Measurements from ENCODE around the gene SLC33A1.
"Not testable (repeated sequence)": the region's sequence is repeated elsewhere in the genome, so short reads cannot be mapped to it uniquely, and the experiment has no call there.

The SLC33A1 gene

GRCh38 chr3:155861476-155862183 lies 7.4 kb upstream of the SLC33A1 start:
- DNase-seq (ENCODE audit: low spot score), result no peak

GRCh38 chr3:155860424-155860823 lies 6.2 kb upstream of the SLC33A1 start:
- DNase-seq (ENCODE audit: low spot score), result not testable (repeated sequence)

- DNase-seq (ENCODE audit: low spot score), result peak; percentile 75
Observed at GRCh38 chr3:155859859-155860258, 5.6 kb upstream of the SLC33A1 start.

DNA sequence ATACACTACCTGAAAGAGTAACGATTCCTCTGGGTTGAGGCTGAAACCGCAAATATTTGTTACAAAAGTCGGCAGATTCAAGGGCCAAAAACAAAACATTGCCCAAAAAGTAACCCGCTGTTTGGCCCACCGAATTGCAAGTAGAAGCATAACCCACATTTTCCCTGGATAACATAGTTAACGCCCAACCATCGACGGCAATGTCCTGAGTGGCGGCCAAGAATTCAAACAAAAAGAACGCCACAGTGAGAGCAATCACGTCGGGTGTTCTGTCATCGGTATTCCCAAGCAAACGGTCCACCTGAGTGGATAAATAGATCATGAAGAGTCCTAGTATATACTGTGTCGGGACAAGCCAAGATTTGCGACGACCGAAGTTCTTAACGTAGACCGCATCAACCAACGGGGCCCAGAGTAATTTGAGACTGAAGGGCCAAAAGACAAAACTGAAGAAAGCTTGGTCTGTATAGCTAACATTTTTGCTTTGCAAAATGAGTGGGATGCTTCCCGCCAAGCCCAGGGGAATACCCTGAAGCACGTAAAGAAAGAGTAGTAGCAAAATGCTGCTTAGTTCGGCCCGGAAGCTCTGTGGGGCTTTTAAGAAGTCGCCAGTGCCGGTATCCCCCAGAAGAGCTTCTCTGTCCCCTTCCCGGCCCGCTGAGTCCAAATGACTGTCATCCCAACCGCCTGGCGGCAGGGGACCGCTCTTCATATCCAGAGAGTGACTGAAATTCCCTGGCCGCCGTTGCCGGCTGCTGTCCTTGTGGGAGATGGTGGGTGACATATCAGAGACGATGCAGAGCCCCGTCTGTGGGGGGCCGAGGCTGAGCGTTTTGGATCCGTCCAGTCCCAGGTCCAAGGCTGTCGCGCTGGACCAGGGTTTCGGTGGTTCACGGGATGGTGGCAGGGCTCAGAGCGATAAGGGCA lies 750 bp downstream of the SLC33A1 start:
- peak; percentile 51 for DNase-seq (ENCODE audit: low spot score)

GRCh38 chr3:155852341-155852740 lies 1.9 kb downstream of the SLC33A1 start:
- DNase-seq (ENCODE audit: low spot score), result no peak

DNA sequence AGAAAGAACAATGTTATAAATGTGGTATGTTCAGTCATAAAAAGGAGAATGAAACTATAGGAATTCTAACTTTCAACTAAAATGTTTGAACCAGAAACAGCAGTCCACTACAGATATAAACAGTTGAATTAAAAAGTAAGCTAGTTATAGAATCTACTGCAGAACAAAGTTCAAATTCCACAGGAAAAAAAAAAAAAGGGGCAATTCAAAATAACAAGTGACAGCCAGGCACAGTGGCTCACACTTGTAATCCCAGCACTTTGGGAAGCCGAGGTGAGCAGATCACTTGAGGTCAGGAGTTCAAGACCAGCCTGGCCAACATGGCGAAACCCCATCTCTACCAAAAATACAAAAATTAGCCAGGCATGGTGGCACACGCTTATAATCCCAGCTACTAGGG lies 4.8 kb downstream of the SLC33A1 start:
- not testable (repeated sequence) for DNase-seq (ENCODE audit: low spot score)

DNA sequence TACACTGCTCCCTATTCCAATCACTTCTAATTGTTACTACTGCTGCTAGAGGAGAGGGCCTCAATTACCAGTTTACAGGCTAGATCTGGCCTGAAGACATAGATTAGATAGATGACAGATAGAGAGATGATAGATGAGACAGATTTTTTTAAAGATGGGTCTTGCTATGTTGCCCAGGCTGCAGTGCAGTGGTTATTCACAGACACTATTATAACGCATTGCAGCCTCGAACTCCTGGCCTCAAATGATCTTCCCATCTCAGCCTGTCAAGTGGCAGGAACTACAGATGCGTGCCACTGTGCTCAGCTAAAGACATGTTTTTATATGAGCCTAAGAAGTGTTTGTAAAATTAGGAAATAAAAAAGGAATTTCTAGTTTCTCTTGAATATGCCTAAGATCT lies 6.2 kb downstream of the SLC33A1 start:
- DNase-seq (ENCODE audit: low spot score), result no peak

DNA sequence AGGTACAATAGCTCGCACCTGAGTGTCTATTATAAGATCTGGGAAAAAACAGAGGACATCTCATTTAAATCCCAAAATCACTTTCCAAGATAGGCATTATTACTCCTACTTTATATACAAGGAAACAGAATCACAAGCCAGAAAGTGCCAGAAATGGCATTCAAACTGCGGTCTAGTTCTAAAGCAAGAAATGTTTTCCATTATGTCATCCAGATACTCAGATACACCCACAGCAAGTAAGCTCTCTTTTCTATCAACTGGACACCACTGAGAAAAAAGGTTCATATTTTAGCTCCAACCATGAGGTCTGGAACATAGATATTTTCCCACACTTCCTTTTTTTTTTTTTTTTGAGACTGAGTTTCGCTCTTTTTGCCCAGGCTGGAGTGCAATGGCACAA lies 8.1 kb downstream of the SLC33A1 start:
- DNase-seq (ENCODE audit: low spot score), result no peak

DNA sequence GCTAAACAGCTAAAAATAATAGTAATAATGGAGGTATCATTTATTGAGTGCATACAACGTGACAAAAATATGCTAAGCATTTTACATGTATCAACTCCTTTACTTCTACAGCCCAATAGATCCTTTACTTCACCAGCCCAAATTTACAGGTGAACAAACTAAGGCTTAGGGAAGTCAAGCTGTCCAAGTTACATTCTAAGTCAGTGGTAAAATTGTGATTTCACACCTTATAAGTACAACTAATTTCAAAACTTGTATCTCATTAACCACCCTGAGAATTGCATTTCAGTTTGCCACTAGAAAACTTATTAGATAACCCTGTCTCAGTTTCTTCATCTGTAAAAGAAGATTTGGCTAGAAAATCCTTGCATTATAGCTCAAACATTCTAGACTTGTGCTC lies 10.7 kb downstream of the SLC33A1 start:
- no peak for DNase-seq (ENCODE audit: low spot score)

- no peak for DNase-seq (ENCODE audit: low spot score)
Observed at GRCh38 chr3:155835341-155836071, 18.7 kb downstream of the SLC33A1 start.

GRCh38 chr3:155828490-155829098 lies 25.6 kb downstream of the SLC33A1 start:
- not testable (repeated sequence) for DNase-seq (ENCODE audit: low spot score)

- no peak for DNase-seq (ENCODE audit: low spot score)
Observed at GRCh38 chr3:155815030-155815545, 39.1 kb downstream of the SLC33A1 start.

DNA sequence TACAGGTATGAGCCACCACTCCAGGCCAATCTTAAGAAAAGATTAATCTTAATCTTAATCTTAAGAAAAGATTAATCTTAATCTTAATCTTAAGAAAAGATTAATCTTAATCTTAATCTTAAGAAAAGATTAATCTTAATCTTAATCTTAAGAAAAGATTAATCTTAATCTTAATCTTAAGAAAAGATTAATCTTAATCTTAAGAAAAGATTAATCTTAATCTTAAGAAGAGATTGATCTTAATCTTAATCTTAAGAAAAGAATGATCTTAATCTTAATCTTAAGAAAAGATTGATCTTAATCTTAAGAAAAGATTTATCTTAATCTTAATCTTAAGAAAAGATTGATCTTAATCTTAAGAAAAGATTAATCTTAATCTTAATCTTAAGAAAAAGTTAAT lies 41.0 kb downstream of the SLC33A1 start:
- not testable (repeated sequence) for DNase-seq (ENCODE audit: low spot score)

- DNase-seq (ENCODE audit: low spot score), result peak; percentile 40
Observed at GRCh38 chr3:155809181-155809580, 45.0 kb downstream of the SLC33A1 start.

- DNase-seq (ENCODE audit: low spot score), result no peak
Observed at GRCh38 chr3:155807823-155808222, 46.4 kb downstream of the SLC33A1 start.

DNA sequence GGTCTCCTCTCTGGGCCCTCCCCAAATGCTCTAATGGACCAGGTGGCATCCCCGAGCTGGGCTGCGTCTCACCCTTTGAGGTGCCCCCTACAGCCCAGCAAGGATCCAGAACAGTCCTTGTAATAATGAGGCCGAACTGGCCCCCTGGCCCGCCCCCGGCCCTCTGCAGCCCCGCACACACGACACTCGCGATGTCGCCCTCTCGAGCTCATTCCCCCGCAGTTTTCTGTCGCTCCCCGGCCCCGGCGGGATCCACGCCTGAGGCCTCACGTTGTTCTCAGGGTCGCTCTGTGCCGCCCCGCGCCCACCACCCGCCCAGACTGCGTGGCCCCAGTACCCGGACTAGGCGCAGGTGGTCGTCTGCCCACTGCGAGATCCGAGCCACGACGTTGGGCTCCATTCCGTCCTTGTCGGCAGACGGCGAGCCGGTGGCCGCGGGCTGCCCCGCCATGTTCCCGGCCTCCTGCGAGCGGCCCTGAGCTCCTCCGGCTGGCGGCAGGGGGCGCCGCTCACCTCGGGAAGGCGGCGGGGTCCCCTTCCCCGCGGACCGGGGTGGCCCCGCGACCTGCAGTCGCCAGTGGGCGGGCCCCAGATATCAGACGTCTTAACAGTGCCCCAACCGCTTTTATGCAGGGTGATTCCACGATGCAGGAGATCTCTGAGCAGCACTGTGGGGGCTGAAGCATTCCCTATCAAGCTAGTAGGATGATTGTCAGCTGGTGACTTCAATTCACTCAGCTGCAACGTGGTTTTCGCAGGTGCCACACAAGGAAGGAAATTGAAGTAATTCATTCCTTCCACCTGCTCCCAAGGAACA lies 48.2 kb downstream of the SLC33A1 start, which contains the start of gene C3orf33:
Gene C3orf33, minus strand, starts transcription at position 477 of the 817 bp plus-strand sequence. Its CDS starts 26 bp downstream, at position 451.
- DNase-seq (ENCODE audit: low spot score), result peak; percentile 79

GRCh38 chr3:155805204-155805801 lies 48.9 kb downstream of the SLC33A1 start:
- peak; percentile 44 for DNase-seq (ENCODE audit: low spot score)

DNA sequence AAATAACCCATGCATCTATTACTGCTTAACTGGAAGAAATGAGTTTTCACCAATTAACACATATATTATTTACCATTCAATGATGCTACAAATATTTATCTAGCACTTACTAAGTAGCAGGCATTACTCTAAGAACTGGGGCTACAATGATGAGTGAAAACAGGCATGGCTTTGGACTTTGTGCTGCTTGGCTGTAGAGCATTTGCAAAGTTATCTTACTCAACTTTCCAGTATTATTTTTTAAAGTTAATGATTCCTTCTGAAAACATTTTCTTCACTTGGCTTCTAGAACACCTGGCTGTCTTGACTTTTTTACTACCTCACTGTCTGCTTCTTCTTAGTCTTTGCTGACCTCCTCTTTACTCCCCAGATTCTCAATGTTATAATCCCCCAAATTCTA lies 49.9 kb downstream of the SLC33A1 start:
- no peak for DNase-seq (ENCODE audit: low spot score)

DNA sequence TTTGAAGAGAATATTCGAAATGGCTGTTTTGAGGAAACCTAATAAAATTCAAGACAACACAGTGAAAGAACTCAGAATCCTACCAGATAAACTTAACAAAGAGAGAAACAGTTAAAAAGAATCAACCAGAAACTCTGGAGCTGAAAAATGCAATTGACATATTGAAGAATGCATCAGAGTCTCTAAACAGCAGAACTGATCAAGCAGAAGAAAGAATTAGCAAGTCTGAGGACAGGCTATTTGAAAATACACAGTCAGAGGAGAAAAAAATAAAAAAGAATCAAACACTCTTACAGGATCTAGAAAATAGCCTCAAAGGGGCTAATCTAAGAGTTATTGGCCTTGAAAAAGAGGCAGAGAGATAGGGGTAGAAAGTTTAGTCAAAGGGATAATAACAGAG lies 61.7 kb downstream of the SLC33A1 start:
- DNase-seq (ENCODE audit: low spot score), result no peak

DNA sequence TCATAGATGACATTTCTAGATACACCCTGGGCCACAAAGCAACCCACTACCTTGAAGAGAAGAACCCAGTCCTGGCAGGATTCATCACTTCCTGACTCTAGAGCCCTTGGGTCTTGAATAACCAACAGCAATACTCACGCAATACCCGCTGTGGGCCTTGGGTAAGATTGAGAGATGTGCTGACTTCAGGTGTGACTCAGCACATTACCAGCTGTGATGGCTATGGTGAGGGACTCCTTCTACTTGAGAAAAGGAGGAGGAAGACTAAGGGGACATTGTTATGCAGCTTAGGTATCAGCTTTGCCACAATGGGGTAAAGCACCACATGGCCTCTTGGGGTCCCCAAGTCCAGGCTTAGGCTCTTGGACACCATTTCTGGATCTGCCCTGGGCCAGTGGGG lies 63.0 kb downstream of the SLC33A1 start:
- no peak for DNase-seq (ENCODE audit: low spot score)

Measured in RKO (cell line).